GM12892 (cell line): Measurements from ENCODE around the gene FZD8.

Experiments used
- POLR2A ChIP-seq: IDR thresholded peaks from 2 replicates; pipeline ENCODE4 v1.6.1; 2011; ENCODE audit warnings: low read depth, low read length, control low read depth
- POLR2AphosphoS5 ChIP-seq: IDR thresholded peaks from 2 replicates; pipeline ENCODE4 v1.6.1; 2011; ENCODE audit warnings: low read depth, low read length, control low read depth
- TAF1 ChIP-seq: IDR thresholded peaks from 2 replicates; pipeline ENCODE4 v1.6.1; 2011; ENCODE audit warnings: low read depth, mild to moderate bottlenecking, control low read depth, low read length, borderline replicate concordance

DNA sequence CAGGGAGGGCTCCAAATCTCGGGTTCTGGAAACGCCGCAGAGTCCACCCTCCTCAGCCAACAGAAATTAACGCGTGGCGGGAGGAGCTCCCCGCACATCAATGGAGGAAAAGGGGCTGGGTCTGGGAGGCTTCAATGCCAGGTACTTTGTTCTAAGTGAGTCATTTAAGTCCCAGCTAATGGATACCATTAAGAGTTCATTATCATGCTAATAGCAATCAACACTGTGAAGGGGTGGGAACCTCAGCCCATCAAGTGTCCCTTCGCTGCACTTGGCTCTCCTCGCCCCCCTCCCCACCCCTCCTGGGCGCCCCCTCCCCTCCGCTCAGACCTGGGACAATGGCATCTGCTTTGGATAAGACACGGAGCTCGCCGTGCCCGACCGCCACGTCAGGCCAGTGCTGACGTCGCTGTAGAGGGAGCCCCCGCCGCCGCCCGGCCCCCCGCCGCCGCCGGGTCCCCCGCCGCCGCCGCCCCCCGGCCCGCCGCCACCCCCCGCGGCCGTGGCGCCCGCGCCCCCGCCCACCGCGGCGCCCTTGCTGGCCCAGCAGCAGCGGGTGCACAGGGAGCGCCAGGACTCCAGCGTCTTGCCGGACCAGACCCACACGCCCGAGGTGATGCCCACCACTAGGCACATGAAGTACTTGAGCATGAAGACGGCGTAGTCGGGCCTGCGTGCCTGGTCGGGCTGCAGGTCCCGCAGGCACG, 2.9 kb downstream of the FZD8 start:
- TF ChIP-seq POLR2A (no peak), POLR2AphosphoS5 (no peak), TAF1 (no peak)
